Kidney tubule cell (primary cell): ENCODE data around the gene MTX2.
A peak's percentile ranks its signal among the peaks of the same experiment; 100 is the strongest.

ENCODE experiments used
- DNase-seq: peaks from one replicate; pipeline ENCODE4 v3.0.0-alpha.2; 2018; ENCODE audit warnings: low spot score

MTX2 gene

GRCh38 chr2:176269319-176270099 is at the start of gene MTX2:
TSS of gene MTX2 (plus strand) at chr2:176269442. CDS start at chr2:176269630, 188 bp downstream.
- peak; percentile 85 for DNase-seq

GRCh38 chr2:176227874-176228273 is 41.4 kb upstream of the MTX2 start:
- no peak for DNase-seq

- peak; percentile 43 for DNase-seq
These were observed 35.1 kb upstream of the MTX2 start for GRCh38 chr2:176234156-176234555.

DNA sequence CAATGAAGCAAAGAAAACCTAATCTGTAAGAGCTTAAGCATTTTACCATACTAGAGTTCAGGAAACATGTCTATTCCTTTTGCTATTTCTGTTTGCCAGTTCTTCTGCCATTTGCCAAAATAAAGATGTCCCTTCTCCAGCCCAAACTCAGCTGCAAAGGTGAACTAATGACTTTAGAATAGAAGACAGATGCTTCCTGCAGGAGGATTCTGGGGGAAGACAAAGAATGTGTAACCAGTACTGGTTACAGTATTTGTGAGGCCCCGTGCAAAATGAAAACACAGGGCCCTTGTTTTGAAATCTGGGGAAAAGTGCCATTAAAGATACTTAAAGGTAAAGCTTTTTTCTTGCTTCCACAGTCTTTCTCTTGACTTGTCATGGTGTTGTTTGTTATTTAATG is 34.3 kb upstream of the MTX2 start:
- no peak for DNase-seq

DNA sequence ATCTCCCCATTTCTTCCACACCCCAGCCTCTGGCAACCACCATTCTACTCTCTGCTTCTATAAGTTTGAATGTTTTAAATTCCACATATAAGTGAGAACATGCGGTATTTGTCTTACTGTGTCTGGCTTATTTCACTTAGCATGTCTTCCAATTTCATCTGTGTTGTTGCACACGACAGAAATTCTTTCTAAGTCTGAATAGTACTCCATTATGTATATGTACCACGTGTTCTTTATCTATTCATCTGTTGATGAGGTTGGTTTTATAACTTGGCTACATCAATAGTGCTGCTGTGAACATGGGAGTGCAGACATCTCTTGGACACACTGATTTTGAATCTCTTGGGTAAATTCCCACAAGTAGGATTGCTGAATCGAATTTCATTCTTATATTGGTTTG is 31.8 kb upstream of the MTX2 start:
- DNase-seq = no peak

DNA sequence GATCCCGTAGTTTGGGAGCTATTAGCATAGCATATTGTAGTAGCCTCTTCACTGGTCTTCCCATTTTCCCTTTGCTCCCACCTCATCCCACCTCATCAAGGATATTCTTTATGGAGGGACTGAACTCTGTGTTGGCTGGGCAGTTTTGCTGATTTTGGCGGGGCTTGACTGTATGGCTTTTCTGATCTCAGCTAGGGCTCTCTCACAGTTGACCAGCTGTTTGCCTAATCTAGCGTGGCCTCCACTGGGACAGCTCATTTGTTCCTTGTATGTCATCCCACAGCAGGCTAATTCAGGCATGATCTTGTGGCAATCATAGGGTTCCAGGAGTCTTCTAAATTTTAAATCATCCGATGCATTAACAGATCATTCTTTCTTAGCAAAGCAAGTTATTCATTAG is 30.2 kb upstream of the MTX2 start:
- no peak for DNase-seq

- DNase-seq = no peak
These were observed 28.9 kb upstream of the MTX2 start for GRCh38 chr2:176240301-176240700.

DNA sequence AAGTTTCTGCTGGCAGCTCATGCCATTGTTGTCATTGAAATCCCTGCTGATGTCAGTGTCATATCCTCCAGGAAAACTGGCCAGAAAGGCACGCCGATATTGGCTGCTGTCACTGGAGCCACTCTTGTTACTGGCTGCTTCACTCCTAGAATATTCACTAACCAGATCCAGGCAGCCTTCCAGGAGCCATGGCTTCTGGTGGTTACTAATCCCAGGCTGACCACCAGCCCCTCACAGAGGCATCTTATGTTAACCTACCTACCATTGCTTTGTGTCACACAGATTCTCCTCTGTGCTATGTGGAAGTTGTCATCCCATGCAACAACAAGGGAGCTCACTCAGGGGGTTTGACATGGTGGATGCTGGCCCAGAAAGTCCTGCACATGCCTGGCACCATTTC is 27.0 kb upstream of the MTX2 start:
- no peak for DNase-seq

GRCh38 chr2:176246331-176246730 is 22.9 kb upstream of the MTX2 start:
- no peak for DNase-seq

- DNase-seq = no peak
These were observed 21.4 kb upstream of the MTX2 start for GRCh38 chr2:176247859-176248258.

DNA sequence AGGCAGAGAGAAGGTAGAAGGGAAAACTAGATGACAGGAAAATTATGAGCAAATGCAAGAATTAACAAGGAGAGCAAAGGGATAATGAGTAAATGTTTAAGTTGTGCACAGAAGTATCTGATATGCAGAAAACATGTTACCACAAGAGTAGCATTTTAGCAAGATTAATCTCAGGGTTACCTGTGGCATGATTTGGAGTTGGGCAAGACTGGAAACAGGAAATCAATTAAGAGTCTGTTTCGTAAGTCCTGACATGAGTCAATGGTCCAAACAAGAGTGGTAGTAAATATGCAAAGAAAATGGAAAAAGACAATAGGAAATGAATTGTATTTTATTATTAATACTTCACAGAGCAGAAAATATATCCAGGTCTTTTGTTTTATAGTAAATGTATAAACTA is 17.3 kb upstream of the MTX2 start:
- no peak for DNase-seq

DNA sequence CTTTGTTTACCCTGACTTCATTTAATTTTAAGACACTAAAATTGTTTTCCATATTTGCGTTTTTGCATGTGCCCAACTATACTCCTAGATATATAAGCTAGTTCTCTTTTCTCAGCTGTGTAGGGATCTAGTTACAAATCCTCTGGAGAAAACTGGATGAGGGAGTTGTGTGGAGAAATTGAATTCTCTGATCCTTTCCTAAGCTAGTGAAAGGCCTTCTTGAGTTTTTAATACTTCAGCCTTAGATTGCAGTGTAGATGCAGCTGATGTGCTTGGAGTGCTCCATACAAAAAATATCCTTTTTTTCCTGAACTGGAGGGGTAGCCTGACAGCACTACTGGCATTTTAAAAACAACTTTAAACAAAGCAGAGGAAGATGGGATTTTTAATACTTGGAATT is 8.6 kb upstream of the MTX2 start:
- no peak for DNase-seq

GRCh38 chr2:176261136-176261535 is 8.1 kb upstream of the MTX2 start:
- no peak for DNase-seq

DNA sequence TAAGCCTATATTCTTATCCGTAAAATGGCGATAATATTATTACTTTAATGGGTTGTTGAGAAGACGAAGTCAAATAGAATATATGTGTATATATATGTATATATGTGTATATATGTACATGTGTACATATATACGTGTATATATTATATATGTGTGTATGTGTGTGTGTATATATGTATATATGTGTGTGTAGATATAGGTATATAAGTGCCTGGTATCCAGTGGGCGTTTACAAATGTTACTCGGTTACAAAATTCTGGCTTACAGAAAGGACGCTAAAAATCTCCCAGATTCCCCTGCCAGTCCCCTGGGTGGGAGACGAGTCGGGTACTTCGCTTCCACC is 295 bp upstream of the MTX2 start:
- DNase-seq = no peak

- DNase-seq = no peak
These were observed 983 bp downstream of the MTX2 start for GRCh38 chr2:176270100-176270750.

- DNase-seq = peak; percentile 73
These were observed 3.7 kb downstream of the MTX2 start for GRCh38 chr2:176272870-176273459.

- DNase-seq = no peak
These were observed 9.7 kb downstream of the MTX2 start for GRCh38 chr2:176278927-176279326.

DNA sequence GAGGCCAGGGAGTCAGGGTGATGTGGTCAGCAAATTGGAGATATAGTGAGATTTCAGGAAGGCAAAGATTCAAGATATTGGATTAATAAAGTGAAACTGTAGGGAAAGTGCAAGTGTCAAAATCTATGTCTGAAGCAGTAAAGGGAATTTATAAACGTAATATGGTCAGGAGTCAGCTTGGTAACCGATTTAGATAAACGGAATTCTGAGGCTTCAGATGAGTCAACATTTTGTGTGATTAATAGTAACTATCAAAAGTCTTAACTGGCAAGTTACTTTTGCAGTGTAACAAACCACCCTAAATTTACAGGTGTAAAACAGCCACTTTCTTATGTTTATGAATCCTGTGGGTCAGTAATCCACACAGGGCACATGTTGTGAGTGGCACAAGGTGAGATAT is 10.9 kb downstream of the MTX2 start:
- DNase-seq = no peak

GRCh38 chr2:176280867-176281658 is 11.8 kb downstream of the MTX2 start:
- DNase-seq = peak; percentile 57

GRCh38 chr2:176283291-176284068 is 14.2 kb downstream of the MTX2 start:
- peak; percentile 68 for DNase-seq

DNA sequence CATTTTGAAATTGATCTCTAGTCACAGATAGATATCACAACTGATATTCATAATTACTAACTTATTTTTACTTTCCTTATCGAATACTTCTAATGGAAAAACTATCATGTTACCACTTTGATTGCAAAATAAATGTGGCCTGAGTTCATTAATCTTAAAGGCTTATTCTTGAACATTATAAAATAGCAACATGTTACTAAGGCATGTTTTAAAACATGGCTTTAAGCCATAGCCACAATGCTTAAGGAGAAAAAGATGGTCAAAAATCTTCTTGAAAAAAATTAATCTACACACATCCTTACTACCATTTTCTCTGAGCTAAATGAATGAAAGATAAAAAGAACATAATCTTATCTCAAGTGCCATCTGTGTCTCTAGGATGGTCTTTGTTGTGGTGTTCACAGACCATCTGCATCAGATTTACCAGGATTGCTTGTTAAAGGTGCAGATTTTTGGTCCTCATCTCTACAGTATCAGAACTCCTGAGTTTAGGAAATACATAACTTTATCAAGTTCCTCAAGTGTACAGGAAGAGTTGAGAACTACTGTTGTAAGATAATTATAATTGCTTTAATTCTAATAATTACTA is 15.3 kb downstream of the MTX2 start:
- DNase-seq = no peak
